A549 (cell line): ENCODE measurements around the gene IGF1R.

ENCODE experiments used
- CHD2 ChIP-seq: fragments of 150-350 bp; IDR thresholded peaks from 2 replicates; pipeline ENCODE4 v1.6.1; 2014; ENCODE audit warnings: low read length; ENCODE audit not compliant: partially characterized antibody
- HDAC2 ChIP-seq: fragments of 200-600 bp; sonication (generic); IDR thresholded peaks from 2 replicates; pipeline ENCODE4 v1.6.1; 2016
- JUNB ChIP-seq: fragments of >200 bp; sonication (Bioruptor Twin); formaldehyde crosslinking; IDR thresholded peaks from 2 replicates; pipeline ENCODE4 v1.6.1; 2016
- MAZ ChIP-seq: fragments of 150-350 bp; IDR thresholded peaks from 2 replicates; pipeline ENCODE4 v1.6.1; 2014; ENCODE audit warnings: antibody characterized with exemption, low read depth, low read length, borderline replicate concordance
- SMC3 ChIP-seq: fragments of >200 bp; sonication (Bioruptor Twin); formaldehyde crosslinking; IDR thresholded peaks from 3 replicates; pipeline ENCODE4 v1.6.1; 2018; ENCODE audit warnings: inconsistent platforms
- ZC3H11A ChIP-seq: fragments of 450-650 bp; IDR thresholded peaks from 2 replicates; pipeline ENCODE4 v1.6.1; 2014; ENCODE audit warnings: antibody characterized with exemption, mild to moderate bottlenecking
- ZNF302 ChIP-seq: fragments of 250-450 bp; sonication (Bioruptor Pico); IDR thresholded peaks from 2 replicates; pipeline ENCODE4 v1.9.0; 2021; ENCODE audit warnings: inconsistent platforms, mild to moderate bottlenecking, moderate library complexity
- TF ChIP-seq, protein P1 (sequence below): fragments of >200 bp; sonication (Bioruptor Twin); formaldehyde crosslinking; IDR thresholded peaks from 3 replicates; pipeline ENCODE4 v1.5.1; 2016
- TF ChIP-seq, protein P2 (sequence below): fragments of >200 bp; sonication (Bioruptor Twin); formaldehyde crosslinking; IDR thresholded peaks from 3 replicates; pipeline ENCODE4 v1.6.1; 2016
- TF ChIP-seq, protein P3 (sequence below): IDR thresholded peaks from 2 replicates; pipeline ENCODE4 v1.6.1; 2012
- TF ChIP-seq, protein P4 (sequence below): IDR thresholded peaks from 2 replicates; pipeline ENCODE4 v1.6.1; 2012; ENCODE audit warnings: low read depth, borderline replicate concordance

DNA sequence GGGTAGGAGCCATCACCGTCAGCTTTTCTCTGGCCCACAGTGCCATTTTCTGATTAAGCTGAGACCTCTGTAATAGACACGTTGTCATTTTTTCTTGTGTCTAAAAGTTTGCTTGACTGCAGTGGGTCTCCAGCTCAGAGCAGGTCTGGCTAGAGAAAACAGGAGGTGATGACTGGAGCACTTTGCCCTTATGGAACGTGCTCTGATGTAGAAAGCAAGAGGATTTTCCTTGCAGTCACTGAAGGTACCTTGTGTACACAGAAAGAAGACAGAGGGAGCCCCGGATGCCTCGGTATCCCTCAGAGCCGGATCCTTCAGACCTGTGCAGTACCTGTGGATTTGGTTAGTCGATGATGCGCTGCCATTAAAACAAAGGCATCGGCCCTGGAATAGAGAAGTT lies 76.2 kb downstream of the IGF1R start:
- TF ChIP-seq SMC3 (no peak), MAZ (no peak), HDAC2 (no peak), ZC3H11A (no peak), ZNF302 (CRISPR knock-in tag) (no peak), CHD2 (no peak), JUNB (no peak)
- TF ChIP-seq, protein P1, sequence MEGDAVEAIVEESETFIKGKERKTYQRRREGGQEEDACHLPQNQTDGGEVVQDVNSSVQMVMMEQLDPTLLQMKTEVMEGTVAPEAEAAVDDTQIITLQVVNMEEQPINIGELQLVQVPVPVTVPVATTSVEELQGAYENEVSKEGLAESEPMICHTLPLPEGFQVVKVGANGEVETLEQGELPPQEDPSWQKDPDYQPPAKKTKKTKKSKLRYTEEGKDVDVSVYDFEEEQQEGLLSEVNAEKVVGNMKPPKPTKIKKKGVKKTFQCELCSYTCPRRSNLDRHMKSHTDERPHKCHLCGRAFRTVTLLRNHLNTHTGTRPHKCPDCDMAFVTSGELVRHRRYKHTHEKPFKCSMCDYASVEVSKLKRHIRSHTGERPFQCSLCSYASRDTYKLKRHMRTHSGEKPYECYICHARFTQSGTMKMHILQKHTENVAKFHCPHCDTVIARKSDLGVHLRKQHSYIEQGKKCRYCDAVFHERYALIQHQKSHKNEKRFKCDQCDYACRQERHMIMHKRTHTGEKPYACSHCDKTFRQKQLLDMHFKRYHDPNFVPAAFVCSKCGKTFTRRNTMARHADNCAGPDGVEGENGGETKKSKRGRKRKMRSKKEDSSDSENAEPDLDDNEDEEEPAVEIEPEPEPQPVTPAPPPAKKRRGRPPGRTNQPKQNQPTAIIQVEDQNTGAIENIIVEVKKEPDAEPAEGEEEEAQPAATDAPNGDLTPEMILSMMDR, result no peak
- TF ChIP-seq, protein P2, sequence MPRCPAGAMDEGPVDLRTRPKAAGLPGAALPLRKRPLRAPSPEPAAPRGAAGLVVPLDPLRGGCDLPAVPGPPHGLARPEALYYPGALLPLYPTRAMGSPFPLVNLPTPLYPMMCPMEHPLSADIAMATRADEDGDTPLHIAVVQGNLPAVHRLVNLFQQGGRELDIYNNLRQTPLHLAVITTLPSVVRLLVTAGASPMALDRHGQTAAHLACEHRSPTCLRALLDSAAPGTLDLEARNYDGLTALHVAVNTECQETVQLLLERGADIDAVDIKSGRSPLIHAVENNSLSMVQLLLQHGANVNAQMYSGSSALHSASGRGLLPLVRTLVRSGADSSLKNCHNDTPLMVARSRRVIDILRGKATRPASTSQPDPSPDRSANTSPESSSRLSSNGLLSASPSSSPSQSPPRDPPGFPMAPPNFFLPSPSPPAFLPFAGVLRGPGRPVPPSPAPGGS, result no peak
- TF ChIP-seq, protein P3, sequence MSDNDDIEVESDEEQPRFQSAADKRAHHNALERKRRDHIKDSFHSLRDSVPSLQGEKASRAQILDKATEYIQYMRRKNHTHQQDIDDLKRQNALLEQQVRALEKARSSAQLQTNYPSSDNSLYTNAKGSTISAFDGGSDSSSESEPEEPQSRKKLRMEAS, result no peak
- TF ChIP-seq, protein P4, sequence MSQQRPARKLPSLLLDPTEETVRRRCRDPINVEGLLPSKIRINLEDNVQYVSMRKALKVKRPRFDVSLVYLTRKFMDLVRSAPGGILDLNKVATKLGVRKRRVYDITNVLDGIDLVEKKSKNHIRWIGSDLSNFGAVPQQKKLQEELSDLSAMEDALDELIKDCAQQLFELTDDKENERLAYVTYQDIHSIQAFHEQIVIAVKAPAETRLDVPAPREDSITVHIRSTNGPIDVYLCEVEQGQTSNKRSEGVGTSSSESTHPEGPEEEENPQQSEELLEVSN, result no peak
